Neural progenitor cell (in vitro differentiated cells): ENCODE results near the gene KRT2. TPM values are rescaled to one million over a fixed set of nuclear protein-coding genes. Genes with fewer than 3 reads are reported as not detected.

Experiments
- DNase-seq: peaks from one replicate; pipeline ENCODE4 v3.0.0-alpha.2; 2016; ENCODE audit warnings: low spot score
- H2AFZ ChIP-seq: fragments of 200-600 bp; sonication (generic); replicated peaks from 2 replicates; pipeline ENCODE4 v1.6.1; 2016; ENCODE audit warnings: antibody characterized with exemption
- H3F3A ChIP-seq: fragments of 200-600 bp; sonication (generic); 2 replicates; pipeline ENCODE4 v1.6.1; 2016; ENCODE audit warnings: antibody characterized with exemption, low read depth
- H3K27ac ChIP-seq: fragments of 200-600 bp; sonication (generic); 2 replicates; pipeline ENCODE4 v1.5.1; 2016; ENCODE audit warnings: mild to moderate bottlenecking
- H3K27me3 ChIP-seq: fragments of 200-600 bp; sonication (generic); 2 replicates; pipeline ENCODE4 v1.6.1; 2016; ENCODE audit warnings: mild to moderate bottlenecking, moderate library complexity
- H3K36me3 ChIP-seq: fragments of 200-600 bp; sonication (generic); 2 replicates; pipeline ENCODE4 v1.5.1; 2016
- H3K4me1 ChIP-seq: fragments of 200-600 bp; sonication (generic); 2 replicates; pipeline ENCODE4 v1.6.1; 2016; ENCODE audit warnings: mixed run types
- H3K4me2 ChIP-seq: fragments of 200-600 bp; sonication (generic); 2 replicates; pipeline ENCODE4 v1.6.1; 2016
- H3K4me3 ChIP-seq: fragments of 200-600 bp; sonication (generic); 2 replicates; pipeline ENCODE4 v1.5.1; 2016
- H3K79me2 ChIP-seq: fragments of 200-600 bp; sonication (generic); 2 replicates; pipeline ENCODE4 v1.6.1; 2016; ENCODE audit warnings: low read depth
- H3K9ac ChIP-seq: fragments of 200-600 bp; sonication (generic); 2 replicates; pipeline ENCODE4 v1.6.1; 2016
- H3K9me3 ChIP-seq: fragments of 200-600 bp; sonication (generic); 2 replicates; pipeline ENCODE4 v1.5.1; 2016; ENCODE audit warnings: low read depth
- H4K20me1 ChIP-seq: fragments of 200-600 bp; sonication (generic); 2 replicates; pipeline ENCODE4 v1.6.1; 2016; ENCODE audit warnings: low read depth
- H3K27ac Mint-ChIP-seq: 3 replicates; pipeline ENCODE4 v1.8.0; 2021; ENCODE audit warnings: mixed read lengths
- H3K27me3 Mint-ChIP-seq: 2 replicates; pipeline ENCODE4 v1.8.0; 2022; ENCODE audit warnings: low read depth, mild to moderate bottlenecking, inconsistent platforms, moderate library complexity, mixed read lengths; ENCODE audit not compliant: insufficient read depth
- H3K36me3 Mint-ChIP-seq: 3 replicates; pipeline ENCODE4 v1.8.0; 2021; ENCODE audit warnings: mixed read lengths
- H3K4me1 Mint-ChIP-seq: 3 replicates; pipeline ENCODE4 v1.8.0; 2021; ENCODE audit warnings: mixed read lengths
- H3K4me3 Mint-ChIP-seq: 3 replicates; pipeline ENCODE4 v1.8.0; 2021; ENCODE audit warnings: mild to moderate bottlenecking, moderate library complexity, mixed read lengths
- H3K9me3 Mint-ChIP-seq: 3 replicates; pipeline ENCODE4 v1.8.0; 2020; ENCODE audit warnings: mixed read lengths
- CTCF ChIP-seq: fragments of 200-600 bp; sonication (generic); IDR thresholded peaks from 2 replicates; pipeline ENCODE4 v1.5.1; 2017; ENCODE audit warnings: antibody characterized with exemption, mild to moderate bottlenecking
- EZH2 ChIP-seq: fragments of 200-600 bp; sonication (generic); IDR thresholded peaks from 2 replicates; pipeline ENCODE4 v1.6.1; 2017; ENCODE audit warnings: antibody characterized with exemption, mild to moderate bottlenecking, moderate library complexity
- EZH2phosphoT487 ChIP-seq: fragments of 200-600 bp; sonication (generic); IDR thresholded peaks from 2 replicates; pipeline ENCODE4 v1.6.1; 2017; ENCODE audit warnings: antibody characterized with exemption
- total RNA-seq: library from RNA; depleted of rRNA; stranded (reverse); fragments of >200 nt; gene quantifications from 2 replicates; pipeline ENCODE4 v1.2.3, GENCODE V29; 2015; ENCODE audit warnings: low replicate concordance

The KRT2 gene
- total RNA-seq, 1 donor from 2014 or later: not detected

GRCh38 chr12:52646613-52647012 is 5.4 kb downstream of the KRT2 start:
- Histone ChIP-seq H3K4me2 (no peak overlapping the region), H3K9ac (no peak overlapping the region), H3K27me3 (no peaks in the 10 kb centered on the region), H3K36me3 (no peaks in the 10 kb centered on the region), H3K9me3 (no peaks in the 10 kb centered on the region), H3K27ac (no peak overlapping the region), H3K4me1 (peaks cover 6% of the 10 kb centered on the region), H3K4me3 (no peak overlapping the region), H2AFZ (no peak overlapping the region), H3F3A (no peaks in the 10 kb centered on the region), H4K20me1 (no peaks in the 10 kb centered on the region), H3K79me2 (no peaks in the 10 kb centered on the region)
- Mint-ChIP-seq H3K27me3 (peaks cover 10% of the 10 kb centered on the region), H3K4me1 (no peaks in the 10 kb centered on the region), H3K27ac (no peak overlapping the region), H3K36me3 (no peaks in the 10 kb centered on the region), H3K4me3 (no peak overlapping the region), H3K9me3 (no peaks in the 10 kb centered on the region)
- TF ChIP-seq EZH2 (no peak), CTCF (no peak), EZH2phosphoT487 (no peak)
- DNase-seq: no peak

GRCh38 chr12:52645982-52646381 is 6.0 kb downstream of the KRT2 start:
- no peaks in the 10 kb centered on the region for H4K20me1 ChIP-seq
- Mint-ChIP-seq H3K27ac (no peak overlapping the region), H3K27me3 (peaks cover 10% of the 10 kb centered on the region), H3K4me3 (no peak overlapping the region), H3K4me1 (no peaks in the 10 kb centered on the region), H3K9me3 (no peaks in the 10 kb centered on the region), H3K36me3 (no peaks in the 10 kb centered on the region)
- no peak overlapping the region for H2AFZ ChIP-seq
- no peaks in the 10 kb centered on the region for H3K79me2 ChIP-seq
- no peaks in the 10 kb centered on the region for H3F3A ChIP-seq
- peaks cover 6% of the 10 kb centered on the region for H3K4me1 ChIP-seq
- H3K27me3 ChIP-seq: no peaks in the 10 kb centered on the region
- no peak overlapping the region for H3K4me2 ChIP-seq
- H3K36me3 ChIP-seq: no peaks in the 10 kb centered on the region
- no peaks in the 10 kb centered on the region for H3K9me3 ChIP-seq
- H3K4me3 ChIP-seq: no peak overlapping the region
- no peak for TF ChIP-seq CTCF
- no peak for TF ChIP-seq EZH2
- TF ChIP-seq EZH2phosphoT487: no peak
- H3K27ac ChIP-seq: no peak overlapping the region
- no peak overlapping the region for H3K9ac ChIP-seq
- DNase-seq: no peak

GRCh38 chr12:52645120-52645761 is 6.8 kb downstream of the KRT2 start:
- no peak overlapping the region for H3K9ac ChIP-seq
- no peaks in the 10 kb centered on the region for H3K36me3 ChIP-seq
- no peak for TF ChIP-seq EZH2
- no peak for TF ChIP-seq CTCF
- TF ChIP-seq EZH2phosphoT487: no peak
- H3K27ac Mint-ChIP-seq: no peak overlapping the region
- peaks cover 6% of the 10 kb centered on the region for H3K4me1 ChIP-seq
- H3K9me3 Mint-ChIP-seq: no peaks in the 10 kb centered on the region
- H3K27me3 ChIP-seq: no peaks in the 10 kb centered on the region
- no peaks in the 10 kb centered on the region for H3F3A ChIP-seq
- H4K20me1 ChIP-seq: no peaks in the 10 kb centered on the region
- peaks cover 10% of the 10 kb centered on the region for H3K27me3 Mint-ChIP-seq
- H3K36me3 Mint-ChIP-seq: no peaks in the 10 kb centered on the region
- no peaks in the 10 kb centered on the region for H3K79me2 ChIP-seq
- H3K9me3 ChIP-seq: no peaks in the 10 kb centered on the region
- H2AFZ ChIP-seq: no peak overlapping the region
- H3K4me3 ChIP-seq: no peak overlapping the region
- no peak overlapping the region for H3K4me2 ChIP-seq
- H3K4me1 Mint-ChIP-seq: no peaks in the 10 kb centered on the region
- no peak overlapping the region for H3K4me3 Mint-ChIP-seq
- DNase-seq: no peak
- H3K27ac ChIP-seq: no peak overlapping the region
